GM10266 (cell line): ENCODE results near the gene CD53.
"Not testable (repeated sequence)": the region's sequence is repeated elsewhere in the genome, so short reads cannot be mapped to it uniquely, and the experiment has no call there.

Experiments used
- DNase-seq: peaks from one replicate; pipeline ENCODE4 v3.0.0; 2012; ENCODE audit errors: extremely low spot score
- TF ChIP-seq, protein P1 (sequence below): IDR thresholded peaks from 2 replicates; pipeline ENCODE4 v1.5.1; 2012; ENCODE audit warnings: mild to moderate bottlenecking, low read depth; ENCODE audit not compliant: control insufficient read depth, insufficient read depth; ENCODE audit errors: missing control alignments

Gene CD53

DNA sequence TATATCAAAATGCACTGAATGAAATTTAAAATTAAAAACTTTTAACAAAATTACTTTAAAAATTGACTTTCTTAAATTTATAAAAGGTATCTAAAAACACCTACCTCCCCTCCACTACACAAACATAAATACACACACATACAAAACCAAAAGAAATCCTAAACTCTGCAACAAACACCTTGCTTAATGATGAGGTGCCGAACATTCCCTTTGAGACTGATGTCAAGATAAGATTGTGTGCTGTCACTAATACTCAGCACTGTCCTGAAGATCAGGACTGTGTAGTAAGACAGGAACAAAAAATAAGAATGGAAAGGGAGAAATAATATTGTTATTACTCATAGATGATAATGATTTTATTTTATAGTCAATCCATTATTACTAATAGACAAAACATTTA lies 45.1 kb downstream of the CD53 start:
- TF ChIP-seq, protein P1, sequence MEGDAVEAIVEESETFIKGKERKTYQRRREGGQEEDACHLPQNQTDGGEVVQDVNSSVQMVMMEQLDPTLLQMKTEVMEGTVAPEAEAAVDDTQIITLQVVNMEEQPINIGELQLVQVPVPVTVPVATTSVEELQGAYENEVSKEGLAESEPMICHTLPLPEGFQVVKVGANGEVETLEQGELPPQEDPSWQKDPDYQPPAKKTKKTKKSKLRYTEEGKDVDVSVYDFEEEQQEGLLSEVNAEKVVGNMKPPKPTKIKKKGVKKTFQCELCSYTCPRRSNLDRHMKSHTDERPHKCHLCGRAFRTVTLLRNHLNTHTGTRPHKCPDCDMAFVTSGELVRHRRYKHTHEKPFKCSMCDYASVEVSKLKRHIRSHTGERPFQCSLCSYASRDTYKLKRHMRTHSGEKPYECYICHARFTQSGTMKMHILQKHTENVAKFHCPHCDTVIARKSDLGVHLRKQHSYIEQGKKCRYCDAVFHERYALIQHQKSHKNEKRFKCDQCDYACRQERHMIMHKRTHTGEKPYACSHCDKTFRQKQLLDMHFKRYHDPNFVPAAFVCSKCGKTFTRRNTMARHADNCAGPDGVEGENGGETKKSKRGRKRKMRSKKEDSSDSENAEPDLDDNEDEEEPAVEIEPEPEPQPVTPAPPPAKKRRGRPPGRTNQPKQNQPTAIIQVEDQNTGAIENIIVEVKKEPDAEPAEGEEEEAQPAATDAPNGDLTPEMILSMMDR, result no peak
- no peak for DNase-seq

DNA sequence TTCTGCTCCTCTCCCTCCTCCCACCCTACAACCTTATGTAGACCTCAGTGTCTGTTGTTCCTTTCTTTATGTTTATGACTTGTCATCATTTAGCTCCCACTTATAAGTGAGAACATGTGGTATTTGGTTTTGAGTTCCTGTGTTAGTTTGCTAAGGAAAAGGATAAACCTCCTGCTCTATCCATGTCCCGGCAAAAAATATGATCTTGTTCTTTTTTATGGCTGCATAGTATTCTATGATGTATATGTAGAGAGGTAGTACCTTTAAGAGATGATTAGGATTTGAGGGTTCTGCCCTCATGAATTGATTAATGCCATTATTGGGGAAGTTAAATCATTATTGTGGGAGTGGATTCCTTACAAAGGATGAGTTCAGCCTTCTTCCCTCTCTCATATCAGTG lies 49.0 kb downstream of the CD53 start:
- TF ChIP-seq, protein P1, result no peak
- DNase-seq, result no peak

DNA sequence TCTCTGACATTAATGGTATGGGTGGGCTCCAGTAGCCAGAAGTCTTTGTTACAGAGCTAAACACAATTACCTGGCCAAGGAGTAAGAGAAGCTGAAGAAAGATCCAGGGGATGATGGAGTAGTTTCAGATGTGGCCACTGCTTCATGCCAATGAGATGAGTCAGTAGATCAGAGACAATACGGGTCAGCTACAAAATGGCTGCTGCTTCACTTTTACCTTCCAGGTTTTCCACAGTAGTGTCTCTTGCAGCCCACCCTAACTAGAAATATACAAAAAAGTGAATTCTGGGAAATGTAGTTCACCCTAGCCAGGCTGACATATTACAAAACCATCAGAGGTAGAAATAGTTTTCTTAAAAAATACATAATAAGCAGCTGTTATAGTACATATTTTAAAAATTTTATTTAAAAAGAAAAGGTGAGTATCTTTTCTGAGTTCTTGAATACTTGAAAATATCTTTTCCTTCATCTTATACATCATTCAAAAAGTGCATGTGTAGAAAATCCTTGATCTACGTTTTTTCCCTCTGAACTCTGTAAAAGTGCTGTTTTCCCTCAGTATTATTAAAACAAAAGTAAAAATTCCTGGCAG lies 54.6 kb downstream of the CD53 start:
- no peak for DNase-seq
- TF ChIP-seq, protein P1, result no peak

DNA sequence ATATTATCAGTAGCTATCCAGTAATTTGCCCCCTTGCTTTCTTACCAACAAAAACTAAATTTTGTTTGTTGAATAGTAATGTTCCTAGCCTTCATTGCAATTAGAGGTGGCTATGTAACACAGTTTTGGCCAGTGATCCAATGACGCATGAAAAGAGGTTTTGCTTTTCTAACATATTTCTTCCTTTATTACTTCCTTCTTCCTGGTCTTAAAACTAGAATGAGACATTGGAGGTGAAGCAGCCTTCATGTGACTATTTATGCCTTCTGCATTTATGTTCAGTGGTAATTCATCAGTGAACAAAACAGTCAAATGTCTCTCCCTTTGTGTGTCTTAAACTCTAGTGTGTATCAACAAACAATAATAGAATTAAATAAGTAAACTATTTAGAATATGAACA lies 55.2 kb downstream of the CD53 start:
- TF ChIP-seq, protein P1, result no peak
- DNase-seq, result no peak

DNA sequence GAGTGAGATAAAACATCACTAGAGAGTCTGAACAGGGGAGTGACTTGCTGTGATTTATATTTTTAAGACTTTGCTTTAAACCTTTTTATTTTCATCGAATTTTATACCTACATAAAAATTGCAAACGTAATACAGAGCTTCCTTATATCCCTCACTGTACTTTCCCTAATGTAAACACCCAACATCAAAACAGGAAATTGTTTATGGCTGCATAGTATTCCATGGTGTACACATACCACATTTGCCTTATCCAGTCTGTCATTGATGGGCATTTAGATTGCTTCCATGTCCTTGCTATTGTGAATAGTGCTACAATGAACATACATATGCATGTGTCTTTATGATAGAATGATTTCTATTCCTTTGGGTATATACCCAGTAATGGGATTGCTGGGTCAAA lies 56.0 kb downstream of the CD53 start:
- DNase-seq, result no peak
- TF ChIP-seq, protein P1, result no peak

DNA sequence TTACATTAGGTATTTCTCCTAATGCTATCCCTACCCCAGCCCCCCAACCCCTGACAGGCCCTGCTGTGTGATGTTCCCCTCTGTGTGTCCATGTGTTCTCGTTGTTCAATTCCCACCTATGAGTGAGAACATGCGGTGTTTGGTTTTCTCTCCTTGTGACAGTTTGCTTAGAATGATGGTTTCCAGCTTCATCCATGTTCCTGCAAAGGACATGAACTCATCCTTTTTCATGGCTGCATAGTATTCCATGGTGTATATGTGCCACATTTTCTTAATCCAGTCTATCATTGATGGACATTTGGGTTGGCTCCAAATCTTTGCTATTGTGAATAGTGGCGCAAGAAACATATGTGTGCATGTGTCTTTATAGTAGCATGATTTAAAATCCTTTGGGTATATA lies 58.1 kb downstream of the CD53 start:
- not testable (repeated sequence) for DNase-seq

DNA sequence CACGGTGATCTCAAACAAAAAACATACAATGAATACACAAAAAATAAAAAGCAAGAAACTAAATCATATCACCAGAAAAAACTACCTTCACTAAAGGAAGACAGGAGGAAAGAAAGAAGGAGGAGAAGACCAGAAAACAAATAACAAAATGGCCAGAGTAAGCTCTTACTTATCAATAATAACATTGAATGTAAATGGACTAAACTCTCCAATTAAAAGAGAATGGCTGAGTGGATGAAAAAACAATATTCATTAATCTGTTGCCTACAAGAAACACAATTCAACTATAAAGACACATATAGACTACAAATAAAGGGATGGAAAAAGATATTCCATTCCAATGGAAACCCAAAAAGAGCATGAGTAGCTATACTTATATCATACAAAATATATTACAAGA lies 63.6 kb downstream of the CD53 start:
- DNase-seq, result no peak
- TF ChIP-seq, protein P1, result no peak

DNA sequence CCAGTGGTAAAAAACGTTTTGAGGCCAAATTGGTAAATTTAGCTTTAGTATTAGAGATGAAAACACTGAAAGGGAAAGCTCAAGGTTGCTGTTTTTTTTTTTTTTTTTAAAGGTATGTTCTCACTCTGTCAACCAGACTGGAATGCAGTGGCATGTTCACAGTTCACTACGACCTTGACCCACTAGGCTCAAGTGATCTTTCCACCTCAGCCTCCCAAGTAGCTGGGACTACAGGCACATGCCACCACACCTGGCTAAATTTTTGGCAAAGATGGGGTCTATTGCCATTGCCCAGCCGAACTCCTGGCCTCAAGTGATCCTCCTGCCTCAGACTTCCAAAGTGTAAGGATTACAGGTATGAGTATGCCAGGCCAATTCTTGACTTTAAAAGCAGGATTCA lies 71.9 kb downstream of the CD53 start:
- DNase-seq, result no peak
- TF ChIP-seq, protein P1, result no peak
